ENCODE results near the gene LRRTM2. TPM values are rescaled to one million over a fixed set of nuclear protein-coding genes. Genes with fewer than 3 reads are reported as not detected.

The LRRTM2 gene
- 1.0 and 9.1 TPM in 2 replicates for polyA plus RNA-seq

GRCh38 chr5:138874771-138875551 lies at the start of gene LRRTM2:
TSS of gene LRRTM2 (minus strand) at chr5:138875335. CDS start at chr5:138874911, 424 bp downstream.

Other genes starting within 250 kb of the LRRTM2 start
- 8.3 and 14.9 TPM in 2 replicates for gene CTNNA1, start 121.9 kb downstream of the LRRTM2 start, polyA plus RNA-seq

Measured in Purkinje cell (primary cell).